Measurements from ENCODE around the gene ABHD8.

GRCh38 chr19:17336872-17337674 is 33.8 kb upstream of the ABHD8 start, which contains the start of gene GTPBP3:
- TF ChIP-seq CTCF (IDR thresholded peaks at IDR 0.05) = no peak
- no peak for TF ChIP-seq ZFX (IDR thresholded peaks at IDR 0.05; ENCODE audit: borderline replicate concordance)

Measured in 22Rv1 (cell line).